Cortex of kidney (tissue), 1 donor: ENCODE measurements around the gene PLPPR1.

Experiments used
- DNase-seq: peaks from one replicate; lab custom pipeline; 2025; lab: John Stamatoyannopoulos, UW

Gene PLPPR1

DNA sequence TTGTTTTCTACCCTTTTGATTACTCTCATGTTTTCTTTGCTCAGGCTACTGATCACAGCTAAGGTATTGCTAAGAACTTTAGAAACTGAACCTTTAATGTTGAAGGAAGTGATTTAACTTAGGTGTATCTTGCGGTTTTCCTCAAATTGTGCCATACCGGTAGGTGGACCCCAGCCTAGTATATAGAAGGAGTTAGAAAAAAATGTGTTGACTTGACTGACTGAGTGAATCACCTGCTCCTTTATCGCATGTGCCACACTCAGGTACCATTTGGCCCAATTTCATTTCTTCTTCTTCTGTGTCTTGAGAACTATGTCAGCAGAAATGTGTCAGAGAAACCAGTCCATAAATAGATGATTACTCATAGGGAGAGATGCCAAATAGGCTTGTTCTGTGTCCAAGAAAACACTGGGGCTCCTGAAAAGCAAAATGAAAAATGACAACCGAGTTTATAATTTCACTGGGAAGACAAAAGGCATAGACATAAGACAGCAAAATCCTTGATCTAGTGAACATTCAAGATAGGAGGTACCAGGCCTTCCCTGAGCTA lies 19.4 kb downstream of the PLPPR1 start:
- DNase-seq: no peak

DNA sequence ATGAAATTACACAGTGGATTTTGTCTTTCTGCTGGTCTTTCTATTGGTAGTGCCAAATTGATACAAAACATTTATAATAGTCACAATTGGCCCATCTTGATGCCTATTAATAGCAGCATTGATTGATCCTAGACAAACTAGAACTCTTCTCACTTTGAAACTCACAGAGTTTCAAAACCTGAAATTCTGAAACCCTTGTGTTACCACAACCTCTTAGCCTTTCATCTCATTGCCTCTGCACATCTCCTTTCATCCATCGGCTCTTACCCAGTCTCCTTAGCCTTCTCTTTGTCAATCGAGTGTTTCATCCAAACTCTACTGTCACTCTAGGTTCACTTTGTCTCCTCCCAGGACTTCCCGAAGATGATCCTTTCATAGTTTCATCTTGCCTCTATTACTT lies 22.1 kb downstream of the PLPPR1 start:
- DNase-seq: no peak

DNA sequence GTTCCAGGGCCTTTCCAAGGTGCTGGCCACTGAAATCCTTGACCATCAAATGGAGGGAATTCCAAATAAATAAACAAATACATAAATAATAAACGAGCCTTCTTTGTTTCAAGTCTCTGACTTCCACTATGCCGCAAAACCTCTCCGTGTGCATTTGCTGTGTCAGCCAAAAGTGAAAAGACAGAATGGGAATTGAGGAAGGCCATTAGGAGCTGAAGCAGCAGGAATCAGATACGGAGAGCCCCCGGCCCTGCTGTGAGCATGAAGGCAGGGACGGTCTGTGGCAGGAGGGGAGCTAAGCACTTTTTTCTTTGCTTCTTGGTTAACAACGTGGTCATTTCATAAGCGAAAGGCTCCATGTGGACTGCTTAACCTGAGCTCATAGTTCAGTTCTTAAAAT lies 26.1 kb downstream of the PLPPR1 start:
- no peak for DNase-seq

DNA sequence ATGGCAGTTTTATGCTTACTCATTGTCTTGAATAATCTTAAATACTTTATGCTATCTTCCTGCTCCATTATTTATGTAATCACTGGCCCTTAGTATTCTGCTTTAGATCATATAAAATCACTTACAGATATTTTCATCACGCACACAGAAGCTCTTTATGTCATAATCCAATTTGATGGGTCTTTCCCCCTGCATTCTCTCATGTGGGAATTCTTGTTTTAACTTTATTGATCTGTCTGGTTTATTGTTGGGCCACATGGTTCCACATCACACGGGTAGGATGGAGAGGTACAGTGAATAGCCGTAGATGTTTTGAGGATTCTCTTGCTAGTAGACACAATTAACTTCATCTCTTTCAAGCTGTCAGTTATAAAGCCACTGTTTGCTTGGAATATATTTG lies 27.0 kb downstream of the PLPPR1 start:
- DNase-seq: no peak

DNA sequence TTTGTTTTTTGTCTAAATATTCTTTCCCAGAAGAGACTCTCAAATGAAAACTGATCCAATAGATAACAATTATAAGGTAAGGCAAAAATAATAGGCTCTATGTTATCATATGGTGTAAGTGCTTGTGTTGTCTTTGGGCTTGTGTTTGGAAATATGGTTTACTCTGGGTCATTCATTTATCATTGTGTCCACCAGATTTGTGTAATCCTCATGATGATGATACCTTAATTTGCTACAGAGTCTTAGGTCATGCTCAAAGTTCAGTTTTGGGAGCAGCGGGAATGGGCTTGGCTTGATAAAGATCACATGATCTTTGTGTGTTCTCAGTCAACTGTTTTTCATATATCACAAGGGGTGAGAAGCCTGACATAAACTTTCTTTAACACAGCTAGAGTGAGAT lies 34.2 kb downstream of the PLPPR1 start:
- no peak for DNase-seq

DNA sequence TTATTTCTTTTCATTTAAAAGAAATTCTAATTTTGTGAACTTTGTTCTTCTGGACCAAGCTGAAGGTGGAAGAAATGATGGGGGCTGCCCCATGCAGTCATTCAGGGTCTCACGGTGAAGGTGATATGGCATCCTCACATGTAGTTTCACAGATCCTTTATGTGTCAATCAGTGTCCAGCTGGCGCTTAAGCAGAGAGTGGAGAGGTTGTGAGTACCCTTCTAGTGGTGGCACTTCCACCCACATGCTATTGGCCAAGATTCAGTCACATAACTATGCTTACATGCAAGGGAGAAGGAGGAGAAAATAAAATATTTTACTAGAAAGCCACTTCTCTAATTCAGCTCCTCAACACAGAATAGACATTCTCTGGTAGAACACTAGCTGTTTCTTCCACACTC lies 34.7 kb downstream of the PLPPR1 start:
- DNase-seq: no peak

DNA sequence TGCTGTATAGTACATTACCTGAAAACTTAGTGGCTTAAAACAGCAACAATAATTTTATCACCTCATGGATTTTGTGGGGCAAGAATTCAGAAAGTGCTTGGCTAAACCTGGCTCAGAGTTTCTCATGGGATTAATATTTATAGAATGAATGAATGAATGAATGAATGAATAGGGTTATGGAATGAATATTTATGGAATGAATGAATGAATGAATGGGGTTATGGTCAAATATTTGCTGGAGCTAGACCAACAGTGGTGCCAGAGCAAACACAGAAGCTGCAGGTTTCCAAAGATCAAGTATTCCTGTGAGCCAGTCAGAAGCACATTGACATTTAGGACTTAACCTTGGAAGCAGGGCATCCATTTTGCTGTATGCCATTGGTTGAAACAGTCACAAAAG lies 35.7 kb downstream of the PLPPR1 start:
- DNase-seq: no peak

DNA sequence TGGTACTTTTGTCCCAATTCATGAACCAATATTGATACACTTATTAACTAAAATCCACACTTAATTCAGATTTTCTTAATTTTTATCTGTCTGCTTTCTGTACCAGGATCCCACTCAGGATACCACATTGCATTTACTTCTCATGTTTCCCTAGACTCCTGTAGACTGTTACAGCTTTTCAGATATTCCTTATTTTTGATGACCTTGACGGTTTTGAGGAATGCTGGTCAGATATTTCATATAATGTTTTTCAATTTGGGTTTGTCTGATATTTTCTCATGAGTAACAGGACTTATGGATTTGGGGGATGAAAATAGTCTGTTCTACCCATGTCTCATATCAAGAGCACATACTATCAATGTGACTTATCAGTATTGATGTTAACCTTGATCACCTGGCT lies 37.4 kb downstream of the PLPPR1 start:
- DNase-seq: no peak

DNA sequence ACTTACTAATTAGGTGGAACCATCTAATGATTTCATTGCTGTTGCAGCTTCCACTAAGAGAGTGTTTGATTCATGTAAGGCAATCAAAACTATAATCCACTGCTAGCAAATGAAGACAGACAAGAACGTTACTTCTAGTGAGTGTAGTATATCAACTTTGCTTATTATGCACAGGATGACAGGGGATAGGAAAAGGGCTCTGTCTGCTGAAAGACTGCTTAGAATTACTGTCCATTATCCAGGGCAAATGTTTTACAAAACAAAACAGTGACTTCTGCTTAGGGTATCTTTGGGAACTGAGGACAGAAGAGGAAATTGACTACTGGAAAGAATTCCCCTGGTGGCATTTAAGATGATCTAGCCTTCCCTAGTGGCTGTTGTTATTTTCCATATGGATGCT lies 40.2 kb downstream of the PLPPR1 start:
- no peak for DNase-seq

DNA sequence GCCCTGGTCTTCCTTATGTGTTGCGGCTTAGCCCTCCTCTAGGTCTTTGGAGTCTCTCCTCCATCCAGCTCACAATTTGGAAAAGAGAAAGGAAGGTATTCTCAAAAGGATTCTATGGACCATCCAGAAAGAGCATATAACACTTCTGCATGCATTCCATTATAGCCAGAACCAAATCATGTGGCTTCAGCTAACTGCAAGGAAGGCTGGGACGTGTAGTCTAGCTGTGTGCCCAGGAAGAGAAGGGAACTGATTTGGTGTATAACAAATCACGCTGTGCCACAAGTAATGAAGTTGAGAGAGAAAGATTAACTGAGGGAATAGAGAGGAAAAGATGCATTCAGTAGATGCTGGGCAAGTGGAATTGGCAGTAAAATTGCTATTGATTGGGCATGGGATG lies 43.7 kb downstream of the PLPPR1 start:
- DNase-seq: no peak

DNA sequence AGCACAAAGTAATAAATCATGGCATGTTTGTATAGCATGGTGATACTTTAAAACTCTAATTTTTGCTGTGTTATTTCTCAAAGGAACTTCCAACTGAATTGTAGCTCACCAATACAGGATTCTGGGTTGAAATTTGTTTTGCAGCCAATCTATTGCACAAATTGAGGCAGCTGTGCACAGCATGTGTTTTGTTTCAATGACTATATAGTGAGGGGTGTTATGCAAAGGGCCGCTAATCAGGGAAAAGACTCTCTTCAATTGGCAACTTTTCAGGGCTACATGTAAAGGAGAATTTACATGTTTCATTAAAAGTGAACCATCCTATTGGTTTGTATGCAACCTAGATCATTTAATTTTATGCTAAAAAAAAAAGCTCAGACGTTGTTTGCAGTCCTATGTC lies 44.6 kb downstream of the PLPPR1 start:
- DNase-seq: no peak

DNA sequence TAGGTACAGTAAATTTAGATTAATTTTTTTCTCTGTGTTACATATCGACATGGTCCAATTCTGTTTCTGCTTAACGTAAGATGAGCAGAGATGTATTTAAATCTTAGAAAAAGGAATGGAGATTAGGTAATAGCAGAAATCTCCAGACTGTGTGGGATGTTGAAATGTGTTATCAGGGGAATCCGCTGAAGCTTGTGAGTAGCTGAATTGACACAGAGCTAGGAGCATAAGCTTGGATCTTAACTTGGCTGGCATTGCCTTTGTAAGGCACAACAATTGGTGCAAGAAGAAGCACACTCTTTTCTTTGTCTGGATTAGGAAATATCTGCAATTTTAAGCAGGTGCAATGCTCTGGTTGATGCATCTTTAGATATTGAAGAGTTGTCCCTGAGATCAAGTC lies 53.1 kb downstream of the PLPPR1 start:
- no peak for DNase-seq

DNA sequence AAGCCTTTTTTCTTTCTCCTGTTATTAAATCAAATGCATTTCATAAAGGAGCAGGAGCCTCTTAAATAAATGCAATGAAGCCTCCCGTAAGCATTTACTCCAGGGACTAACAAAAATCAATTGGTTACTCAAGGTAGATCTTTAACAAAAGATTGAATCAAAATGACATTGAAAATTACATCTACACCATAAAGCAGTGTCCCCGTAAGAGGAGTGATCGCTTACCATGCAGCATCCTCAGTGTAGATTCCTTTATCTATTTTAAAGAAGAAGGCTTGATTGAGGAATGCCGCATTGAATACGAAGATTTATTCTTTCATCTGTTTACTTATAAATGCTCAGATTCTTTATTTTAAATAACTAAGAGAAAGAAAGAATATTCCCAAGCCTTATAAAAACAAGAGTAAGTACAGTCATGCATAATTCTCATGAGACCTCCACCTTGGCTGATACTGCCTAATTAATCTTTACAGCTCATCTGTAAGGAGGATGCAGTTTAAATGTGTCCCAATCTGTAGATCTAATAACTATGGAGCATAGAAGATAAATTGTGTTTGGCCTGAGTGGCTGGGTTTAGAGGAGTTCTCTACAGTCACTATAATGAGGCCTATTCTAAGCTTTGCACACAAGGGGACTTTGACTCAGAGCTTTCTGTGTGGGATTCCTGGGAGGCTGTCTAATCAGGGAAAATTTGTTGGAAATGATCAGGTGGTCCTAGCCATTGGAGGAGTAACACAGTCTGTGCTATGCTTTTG lies 55.1 kb downstream of the PLPPR1 start:
- no peak for DNase-seq

DNA sequence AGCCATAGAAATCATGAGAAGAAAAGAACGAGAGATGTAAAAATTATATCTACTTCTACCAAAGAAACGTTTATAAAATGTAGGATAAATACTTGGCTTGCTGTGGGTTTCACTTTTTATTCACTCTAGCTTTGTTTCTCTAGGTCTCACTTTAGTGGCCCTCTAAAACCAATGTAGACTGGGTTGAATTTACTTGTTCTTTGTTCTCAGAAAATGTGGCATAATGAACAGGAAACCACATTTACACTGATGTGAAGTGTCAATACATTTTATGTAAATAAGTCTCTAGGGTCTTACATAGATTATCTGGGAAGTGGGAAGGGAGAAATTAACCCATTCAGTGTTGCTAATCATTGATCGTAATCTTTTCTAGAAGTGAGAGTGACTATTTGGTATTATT lies 58.9 kb downstream of the PLPPR1 start:
- no peak for DNase-seq

DNA sequence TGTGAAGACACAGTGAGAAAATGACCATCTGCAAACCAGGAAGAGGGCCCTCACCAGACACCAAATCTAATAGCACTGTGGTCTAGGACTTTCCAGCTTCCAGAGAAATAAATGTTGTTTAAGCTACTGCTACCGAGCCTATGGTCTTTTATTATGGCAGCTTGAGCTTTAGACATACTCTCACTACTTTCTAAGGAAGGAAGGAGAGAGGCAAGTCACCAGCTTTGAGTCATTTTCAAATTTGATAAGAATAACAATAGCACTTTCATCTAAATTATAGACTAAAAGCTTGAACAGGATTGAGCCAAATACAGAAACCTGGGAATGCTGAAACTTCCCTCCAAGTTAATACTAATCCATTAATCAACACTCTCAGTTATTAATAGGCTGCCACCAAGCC lies 64.4 kb downstream of the PLPPR1 start:
- DNase-seq: no peak

DNA sequence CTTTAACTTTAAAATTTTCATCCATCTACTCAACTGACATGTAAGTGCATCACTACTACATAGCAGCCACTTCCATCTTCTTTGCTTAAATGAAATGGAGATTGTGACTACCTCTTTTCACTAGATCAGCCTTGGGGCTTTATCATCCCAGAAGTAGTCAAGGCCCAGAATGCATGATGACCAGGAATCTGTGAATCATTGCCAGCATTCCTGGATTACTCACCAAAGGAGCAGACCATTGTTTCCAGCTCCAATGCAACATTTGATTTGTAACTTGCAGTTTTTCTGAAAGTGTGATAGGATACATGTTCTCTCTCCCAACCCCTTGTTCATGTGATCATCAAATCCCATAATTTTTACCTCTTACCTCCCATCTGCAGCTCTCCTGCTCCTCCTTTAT lies 65.1 kb downstream of the PLPPR1 start:
- no peak for DNase-seq

DNA sequence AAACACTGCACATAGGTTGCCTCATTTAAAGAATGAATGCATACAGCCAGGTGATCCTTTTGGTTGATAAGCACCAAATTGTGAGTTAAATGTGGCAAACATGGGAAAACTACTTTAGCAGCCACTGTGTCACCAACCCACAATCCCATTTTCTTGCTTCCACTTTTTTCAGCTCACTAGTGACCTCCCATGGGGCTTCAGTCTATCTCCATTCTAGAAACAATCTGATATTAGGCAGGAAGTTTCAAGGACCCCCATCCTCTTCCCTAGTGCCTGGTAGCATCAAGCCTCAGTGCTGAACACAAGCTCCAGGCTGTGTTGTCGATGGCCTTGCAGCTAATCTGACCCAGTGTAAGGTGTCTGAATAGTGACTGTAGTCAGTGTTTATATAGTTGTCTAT lies 66.2 kb downstream of the PLPPR1 start:
- no peak for DNase-seq

DNA sequence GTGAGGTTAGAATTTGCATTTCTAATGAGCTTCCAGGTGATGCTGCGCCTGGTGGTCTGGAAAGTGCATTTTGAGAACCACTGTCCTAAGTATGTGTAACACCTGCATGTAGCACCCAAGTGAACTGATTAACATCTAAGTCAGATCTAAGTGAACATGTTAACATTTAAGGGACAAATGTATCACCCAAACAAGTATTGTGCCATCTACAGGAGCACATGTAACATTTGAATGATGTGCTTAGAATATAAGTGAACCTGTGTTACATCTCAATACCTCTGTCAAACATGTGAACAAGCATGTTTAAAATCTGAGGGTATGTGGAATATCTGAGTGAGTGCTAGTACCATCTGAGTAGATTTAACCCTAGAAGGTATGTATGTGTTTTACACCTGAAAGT lies 68.7 kb downstream of the PLPPR1 start:
- no peak for DNase-seq

DNA sequence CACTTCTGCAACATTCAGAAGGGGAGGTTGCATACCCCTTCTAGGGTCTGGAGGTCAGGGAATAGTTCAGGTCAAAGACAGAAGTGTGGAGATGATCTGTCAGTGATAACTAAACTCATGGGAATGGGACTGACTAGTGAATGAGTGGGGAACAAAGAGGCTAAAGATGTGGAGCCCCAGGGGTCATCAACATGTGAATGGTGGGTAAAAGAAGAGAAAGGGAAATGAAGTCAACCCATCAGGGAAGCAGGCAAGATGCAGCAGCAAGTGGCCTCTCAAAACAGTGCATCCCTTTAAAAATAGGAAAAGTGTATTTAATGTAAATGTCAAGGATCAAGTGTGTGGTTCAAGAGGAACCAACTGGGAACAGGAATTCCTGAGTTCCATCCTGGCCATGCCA lies 69.9 kb downstream of the PLPPR1 start:
- no peak for DNase-seq

DNA sequence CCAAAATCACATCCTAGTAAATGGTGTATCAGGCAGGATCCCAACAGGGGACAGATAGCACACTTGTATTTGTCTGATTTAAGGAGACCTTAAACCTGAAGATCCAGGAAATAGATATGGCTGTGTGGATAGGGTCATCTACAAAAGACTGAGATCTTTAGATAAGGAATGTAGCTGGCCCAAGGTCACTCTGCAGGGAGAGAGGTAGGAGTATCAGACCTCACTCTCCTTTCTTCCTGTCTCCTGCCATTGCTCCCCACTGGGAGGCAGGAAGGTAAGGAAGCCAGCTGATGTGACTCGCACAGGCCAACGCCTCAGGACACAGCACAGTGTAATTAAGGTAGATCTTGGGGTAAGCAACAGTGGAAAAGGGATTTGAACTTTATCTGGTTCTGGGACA lies 85.8 kb downstream of the PLPPR1 start:
- no peak for DNase-seq

DNA sequence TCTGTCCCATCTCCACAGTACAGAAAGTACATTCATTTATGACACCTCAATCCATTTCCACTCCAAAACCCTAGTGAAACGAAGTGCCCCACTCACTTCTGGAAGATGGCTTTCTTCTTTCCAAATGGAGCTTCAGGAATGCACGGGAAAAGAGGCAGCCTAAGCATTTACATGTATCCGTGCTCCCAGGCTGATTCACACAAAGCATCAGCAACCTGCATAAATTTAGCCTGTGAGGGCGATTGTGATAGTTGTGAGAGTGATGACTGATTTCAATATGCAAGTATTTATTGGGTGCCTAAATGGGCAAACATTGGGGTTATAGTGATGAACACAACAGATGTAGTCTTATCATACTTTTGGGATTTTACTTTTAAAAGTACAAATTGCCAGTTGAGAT lies 86.6 kb downstream of the PLPPR1 start:
- DNase-seq: no peak

DNA sequence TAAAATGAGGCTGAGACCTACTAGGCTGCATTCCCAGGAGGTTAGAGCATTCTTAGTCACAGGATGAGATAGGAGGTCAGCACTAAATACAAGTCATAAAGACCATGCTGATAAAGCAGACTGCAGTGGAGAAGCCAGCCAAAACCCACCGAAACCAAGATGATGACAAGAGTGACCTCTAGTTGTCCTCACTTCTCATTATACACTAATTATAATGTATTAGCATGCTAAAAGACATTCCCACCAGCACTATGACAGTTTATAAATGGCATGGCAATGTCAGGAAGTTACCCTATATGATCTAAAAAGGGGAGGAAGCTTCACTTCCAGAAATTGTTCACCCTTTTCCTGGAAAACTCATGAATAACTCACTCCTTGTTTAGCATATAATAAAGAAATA lies 88.6 kb downstream of the PLPPR1 start:
- no peak for DNase-seq

DNA sequence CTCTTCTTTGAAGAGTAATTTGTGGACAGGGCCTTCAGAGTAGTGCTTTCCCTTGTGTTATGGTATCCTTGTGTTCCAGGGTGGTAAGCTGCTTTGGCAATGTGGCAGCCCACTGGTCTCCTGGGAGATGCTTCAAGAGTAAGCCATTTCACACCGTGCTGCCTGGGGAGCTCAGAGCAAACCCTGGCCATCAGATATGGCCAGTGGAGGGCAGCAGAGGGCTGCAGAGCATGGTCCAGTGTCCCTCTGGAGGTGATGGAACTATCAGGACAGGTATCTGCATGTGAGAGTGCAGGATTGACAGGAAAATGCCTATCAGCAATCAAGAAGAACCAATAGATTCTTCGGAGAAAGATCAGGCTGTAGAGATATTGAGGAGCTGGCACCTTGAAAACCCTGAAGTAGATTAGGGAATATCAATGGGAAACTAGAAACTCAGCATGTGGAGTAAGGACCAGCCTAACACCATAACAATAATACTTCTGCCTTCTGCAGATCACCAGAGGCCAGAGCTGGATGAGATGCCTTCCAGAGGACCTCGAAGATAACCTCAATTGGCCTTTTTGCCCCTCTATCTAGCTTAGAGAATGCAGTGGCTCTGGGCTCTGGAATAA lies 90.8 kb downstream of the PLPPR1 start:
- no peak for DNase-seq

DNA sequence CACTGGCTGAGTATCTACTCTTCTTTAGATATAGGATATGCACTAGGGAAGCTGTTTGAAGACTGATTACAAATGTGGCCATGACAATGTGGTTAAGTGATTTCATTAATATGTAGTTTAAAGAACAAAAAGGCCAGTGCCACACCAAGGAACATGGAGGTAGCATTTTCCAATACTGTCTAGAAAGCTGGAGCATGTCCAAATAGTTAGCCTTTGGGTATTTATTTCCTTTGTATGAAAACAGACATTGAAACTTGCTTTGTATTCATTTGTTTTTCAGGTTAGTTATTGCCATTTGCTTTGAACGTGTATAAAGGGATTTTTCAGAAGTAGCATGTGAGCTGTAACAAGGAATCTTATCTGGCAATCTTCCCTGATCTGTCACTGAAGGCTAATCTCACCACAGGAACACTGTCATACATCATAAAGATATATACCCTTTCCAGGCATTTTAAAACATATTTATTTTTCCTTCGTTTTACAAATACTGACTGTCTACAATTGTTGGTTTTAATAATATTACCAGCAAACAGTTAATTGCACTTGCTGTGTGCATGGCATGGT lies 93.4 kb downstream of the PLPPR1 start:
- DNase-seq: no peak
